HG03571 (cell line): ENCODE results near the gene TBCK.

Experiments used
- ATAC-seq: cut with Tn5 transposase; IDR thresholded peaks from one replicate; pipeline ENCODE4 v1.9.1; 2021; ENCODE audit not compliant: unreplicated experiment

TBCK gene

GRCh38 chr4:106048250-106048971, 267.6 kb downstream of the TBCK start:
- no peak for ATAC-seq

DNA sequence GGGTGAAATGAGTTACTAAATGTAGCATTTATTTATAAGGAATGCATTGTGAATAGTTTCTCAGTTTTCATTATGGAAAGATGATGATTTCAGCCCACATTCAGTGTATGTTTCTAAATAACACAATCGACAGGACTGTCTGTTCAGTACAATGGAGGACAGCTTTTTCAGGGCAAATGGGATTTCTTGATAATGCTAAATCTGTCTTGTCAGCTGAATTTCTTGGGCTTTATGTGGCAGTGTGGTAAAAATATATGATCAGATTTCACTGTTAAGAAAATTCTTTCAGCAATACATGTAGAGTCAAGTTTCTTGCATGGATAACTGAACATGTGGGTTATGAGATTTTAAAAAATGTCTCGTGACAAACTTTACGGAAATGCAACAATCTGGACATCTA, 269.9 kb downstream of the TBCK start:
- no peak for ATAC-seq

DNA sequence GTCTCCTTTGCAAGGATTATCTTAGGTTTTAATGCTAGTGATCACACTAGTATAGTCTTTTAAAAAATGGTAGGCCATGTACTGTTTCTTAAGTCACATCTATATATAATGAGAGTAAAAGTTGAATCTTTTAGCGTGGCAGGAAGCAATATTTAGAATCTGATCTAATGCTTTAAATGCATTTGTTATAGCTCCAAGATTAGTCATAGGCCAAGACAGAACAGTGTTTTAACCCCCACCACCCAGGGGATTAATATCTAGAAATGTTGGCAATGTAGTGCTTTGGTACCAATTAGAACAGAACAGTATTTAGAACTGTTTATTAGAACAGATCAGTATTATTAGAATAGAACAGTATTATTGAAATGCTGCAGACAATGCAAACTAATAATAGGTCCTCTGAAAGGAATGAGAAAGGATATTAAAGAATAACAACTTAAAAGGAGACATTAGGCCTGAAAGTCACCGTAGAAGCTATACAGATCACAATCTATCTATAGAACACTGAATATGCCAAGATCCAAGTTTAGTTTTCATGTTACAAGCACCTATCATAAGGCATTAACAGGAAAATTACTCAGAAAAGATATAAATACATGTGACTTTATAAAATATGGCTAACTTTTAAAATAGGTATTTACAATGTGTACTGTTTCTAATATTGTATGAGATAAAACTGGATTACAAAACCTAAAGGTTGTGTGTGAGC, 274.6 kb downstream of the TBCK start:
- ATAC-seq = no peak

GRCh38 chr4:106039796-106040195, 276.2 kb downstream of the TBCK start:
- ATAC-seq = no peak

DNA sequence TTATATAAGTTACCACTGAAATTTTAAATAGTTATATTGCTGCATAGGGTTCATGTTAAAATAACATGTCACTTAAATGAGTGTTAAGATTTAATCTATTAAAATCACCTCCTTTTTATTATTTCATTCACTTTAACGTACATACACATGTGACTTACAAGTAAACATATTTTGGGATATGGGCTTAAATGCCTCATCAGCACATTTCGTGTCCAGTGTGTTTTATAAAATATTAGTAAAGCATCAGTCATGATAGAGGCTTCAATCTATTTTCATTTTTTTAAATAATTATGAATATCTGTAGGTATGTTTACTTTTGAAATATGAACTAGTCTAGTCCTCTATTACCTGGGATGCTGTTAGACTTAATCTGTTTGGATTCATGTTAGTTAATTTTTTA, 277.1 kb downstream of the TBCK start:
- ATAC-seq = no peak

DNA sequence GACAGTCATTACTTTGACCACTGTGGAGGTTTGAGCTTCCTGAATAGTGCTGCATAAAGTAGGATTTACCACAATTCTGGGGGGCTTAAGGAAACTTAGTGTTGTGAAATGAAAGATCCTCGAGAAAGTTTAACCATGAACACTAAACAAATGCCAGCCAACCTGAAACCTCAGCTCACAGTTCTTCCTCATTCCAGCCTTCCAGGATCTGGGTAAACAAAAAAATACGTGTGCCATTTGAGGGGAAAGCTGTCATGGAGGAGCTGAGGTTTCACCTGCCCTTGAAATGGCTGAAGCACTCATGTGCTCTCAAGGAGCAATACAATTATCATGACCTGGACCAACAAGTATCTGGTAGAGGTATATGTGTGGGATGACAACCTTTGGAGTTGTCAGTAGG, 278.0 kb downstream of the TBCK start:
- ATAC-seq = no peak

DNA sequence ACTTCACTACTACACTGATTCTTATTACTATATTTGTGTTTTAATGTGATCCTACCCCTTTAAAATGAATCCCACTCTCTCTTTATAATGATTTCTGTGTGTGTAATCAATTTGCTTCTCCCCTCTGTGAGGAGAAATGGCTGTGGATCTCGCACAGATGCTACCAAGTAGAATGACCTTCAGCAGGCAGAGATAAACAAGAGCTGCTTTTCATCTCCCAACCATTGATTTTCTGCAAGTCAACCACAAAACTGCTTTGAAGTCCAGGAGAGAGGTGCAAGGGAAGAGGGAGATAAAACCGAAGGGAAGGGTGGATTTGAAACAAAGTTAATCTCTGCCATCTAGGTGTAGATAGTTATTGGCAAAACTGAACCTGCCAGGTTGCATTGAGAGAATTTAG, 279.2 kb downstream of the TBCK start:
- no peak for ATAC-seq

GRCh38 chr4:106036334-106036733, 279.7 kb downstream of the TBCK start:
- ATAC-seq = no peak

DNA sequence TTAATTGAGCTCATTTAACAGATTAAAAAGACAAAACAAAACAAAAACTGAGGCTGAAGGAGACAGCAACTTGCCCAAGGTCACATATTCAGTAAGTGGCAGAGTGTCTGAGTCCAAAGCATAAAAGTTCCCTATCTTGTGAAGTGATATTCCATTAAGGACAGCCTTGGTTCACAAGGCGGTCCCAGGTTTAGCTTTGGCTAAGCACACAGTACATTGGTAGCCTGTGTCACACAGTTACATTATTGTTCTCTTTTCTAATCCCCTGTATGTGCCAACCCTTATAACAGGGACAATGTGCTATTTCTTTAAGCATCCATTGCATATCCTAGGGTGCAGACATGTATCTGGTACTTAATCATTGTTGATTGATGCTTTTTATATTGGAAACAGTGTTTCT, 280.8 kb downstream of the TBCK start:
- ATAC-seq = no peak

DNA sequence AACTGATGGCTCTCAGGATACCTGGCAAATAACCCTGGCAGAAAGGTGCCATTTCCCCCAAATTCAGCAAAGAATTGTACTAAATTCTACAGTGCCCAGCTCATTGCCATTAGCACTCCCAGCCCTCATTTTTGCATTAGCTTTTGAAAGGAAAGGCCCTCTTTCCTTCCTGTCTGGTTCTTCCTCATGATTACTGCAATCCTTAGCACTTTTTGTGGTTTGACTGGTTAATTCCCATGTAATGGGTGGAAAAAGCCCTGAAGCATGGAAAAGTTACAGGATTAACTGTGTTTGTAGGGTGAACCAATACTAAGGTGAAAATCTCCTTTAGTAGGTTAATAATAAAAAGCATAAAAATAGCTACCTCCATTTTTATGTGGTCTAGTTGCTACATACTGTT, 281.3 kb downstream of the TBCK start:
- no peak for ATAC-seq

DNA sequence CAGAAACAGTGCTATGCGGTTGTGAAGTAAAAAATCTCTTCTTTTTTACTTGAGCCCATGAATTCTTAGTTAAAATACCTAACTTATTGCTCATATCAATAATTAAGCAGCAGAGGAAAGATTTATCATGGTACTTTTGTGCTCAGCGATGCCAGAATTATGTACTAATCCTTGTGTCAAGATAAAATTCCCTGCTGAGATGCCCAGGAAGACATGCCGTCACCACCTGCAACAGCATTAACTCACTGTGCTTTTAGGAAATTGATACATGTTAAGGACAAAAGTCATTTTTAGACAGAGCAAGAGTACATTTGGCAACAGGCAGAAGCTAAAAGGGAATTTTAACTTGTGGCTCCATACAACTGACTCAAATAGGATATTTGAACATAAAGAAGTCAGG, 281.8 kb downstream of the TBCK start:
- ATAC-seq = no peak

DNA sequence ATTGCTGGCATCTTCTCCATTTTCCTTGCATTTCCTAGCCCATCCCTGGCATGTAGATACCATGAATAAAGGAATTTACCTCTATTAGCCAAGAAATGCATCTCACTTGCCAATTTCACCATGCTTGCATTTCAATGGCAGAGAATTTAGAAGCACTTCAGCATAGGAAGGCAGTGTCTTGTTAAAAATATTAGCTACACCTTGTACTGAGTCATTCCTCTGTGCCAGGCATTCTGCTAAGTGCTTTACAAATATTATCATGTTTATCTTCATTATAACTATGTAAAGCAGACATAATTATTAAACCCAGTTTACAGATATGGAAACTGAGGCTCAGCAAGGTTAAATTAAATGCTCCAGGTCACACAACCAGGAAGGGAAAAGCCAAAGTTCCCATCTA, 282.5 kb downstream of the TBCK start:
- ATAC-seq = no peak

GRCh38 chr4:106032851-106033286, 283.1 kb downstream of the TBCK start:
- no peak for ATAC-seq

- no peak for ATAC-seq
Measured at GRCh38 chr4:106022454-106022853, 293.6 kb downstream of the TBCK start.

- ATAC-seq = no peak
Measured at GRCh38 chr4:106021737-106022410, 294.1 kb downstream of the TBCK start.

GRCh38 chr4:106019771-106020170, 296.2 kb downstream of the TBCK start:
- ATAC-seq = no peak

DNA sequence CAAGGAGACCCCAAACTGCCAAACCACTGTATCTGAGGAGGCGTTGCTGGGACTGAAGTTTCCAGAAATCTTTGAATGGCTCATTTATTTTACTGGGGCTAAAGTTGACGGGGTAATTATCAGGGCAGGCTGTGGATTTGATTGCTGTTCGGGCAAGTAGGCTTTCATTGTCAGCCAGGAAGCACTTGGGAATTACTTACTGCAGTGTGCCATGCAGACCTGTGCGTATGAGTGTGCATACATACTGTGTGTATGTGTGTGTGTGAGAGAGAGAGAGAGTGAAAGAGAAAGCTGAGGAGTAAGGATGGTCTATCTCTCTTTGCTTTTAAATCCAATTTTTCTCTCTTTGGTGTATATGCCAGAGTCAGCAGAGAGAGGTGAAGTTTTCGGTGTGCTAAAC, 298.0 kb downstream of the TBCK start:
- ATAC-seq = no peak

DNA sequence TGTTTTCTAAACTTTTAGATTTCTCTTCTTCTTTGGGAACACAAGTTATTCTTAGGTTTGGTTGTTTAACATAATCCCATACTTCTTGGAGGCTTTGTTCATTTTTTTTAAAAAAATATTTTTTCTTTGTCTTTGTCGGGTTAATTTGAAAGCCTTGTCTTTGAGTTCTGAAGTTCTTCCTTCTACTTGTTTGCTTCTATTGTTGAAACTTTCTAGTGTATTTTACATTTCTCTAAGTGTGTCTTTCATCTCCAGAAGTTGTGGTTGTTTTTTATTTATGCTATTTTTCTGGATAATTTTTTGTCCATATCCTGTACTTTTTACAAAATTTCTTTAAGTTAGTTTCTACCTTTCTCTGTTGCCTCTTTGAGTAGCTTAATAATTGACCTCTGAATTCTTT, 304.6 kb downstream of the TBCK start:
- no peak for ATAC-seq

GRCh38 chr4:106010761-106011160, 305.2 kb downstream of the TBCK start:
- no peak for ATAC-seq

- no peak for ATAC-seq
Measured at GRCh38 chr4:106002994-106003393, 313.0 kb downstream of the TBCK start.

DNA sequence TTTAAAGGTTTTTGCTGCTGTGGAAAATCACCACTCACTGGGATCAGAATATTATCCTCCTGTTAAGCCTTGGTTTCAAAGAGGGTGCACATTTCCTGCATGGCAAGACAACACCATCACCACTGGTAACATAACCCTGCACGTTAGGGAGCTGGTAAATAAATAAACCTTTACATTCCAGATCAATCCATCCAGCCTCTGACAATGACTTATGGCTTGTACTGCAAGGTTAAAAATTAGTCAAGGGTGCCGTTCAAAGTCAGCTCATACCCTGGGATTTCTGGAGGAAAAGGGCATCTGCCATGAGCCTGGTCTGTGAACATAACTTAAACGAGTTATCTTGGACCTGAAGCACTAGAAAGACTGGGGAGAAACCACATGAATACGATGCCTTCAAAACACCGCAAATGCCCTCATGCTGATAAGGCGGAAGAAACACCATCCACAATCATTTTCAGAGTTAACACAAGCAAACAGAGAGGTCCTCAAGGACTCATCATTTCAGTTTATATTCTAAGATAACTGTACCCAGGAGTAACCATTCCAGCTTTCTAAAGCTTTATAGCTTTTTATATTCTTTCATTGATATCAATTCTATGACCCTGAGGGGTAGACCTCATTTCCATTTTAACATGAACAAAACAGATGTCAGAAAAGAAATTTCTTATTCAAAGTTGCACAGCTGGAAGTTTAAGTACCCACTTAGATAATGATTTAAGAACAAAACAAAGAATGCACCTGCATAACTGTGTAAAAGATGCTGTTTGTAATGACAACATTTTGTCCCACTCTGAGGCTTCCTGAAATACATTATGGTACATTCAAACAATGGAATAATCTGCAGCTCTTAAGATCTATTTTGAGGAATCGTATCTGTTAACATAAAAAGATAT, 317.6 kb downstream of the TBCK start:
- no peak for ATAC-seq
